HG02870 (cell line): ENCODE measurements around the gene LAMB4.

Experiments used
- ATAC-seq: cut with Tn5 transposase; IDR thresholded peaks from one replicate; pipeline ENCODE4 v1.9.1; 2021; ENCODE audit warnings: mild to moderate bottlenecking, moderate library complexity; ENCODE audit not compliant: unreplicated experiment

Gene LAMB4, protein sequence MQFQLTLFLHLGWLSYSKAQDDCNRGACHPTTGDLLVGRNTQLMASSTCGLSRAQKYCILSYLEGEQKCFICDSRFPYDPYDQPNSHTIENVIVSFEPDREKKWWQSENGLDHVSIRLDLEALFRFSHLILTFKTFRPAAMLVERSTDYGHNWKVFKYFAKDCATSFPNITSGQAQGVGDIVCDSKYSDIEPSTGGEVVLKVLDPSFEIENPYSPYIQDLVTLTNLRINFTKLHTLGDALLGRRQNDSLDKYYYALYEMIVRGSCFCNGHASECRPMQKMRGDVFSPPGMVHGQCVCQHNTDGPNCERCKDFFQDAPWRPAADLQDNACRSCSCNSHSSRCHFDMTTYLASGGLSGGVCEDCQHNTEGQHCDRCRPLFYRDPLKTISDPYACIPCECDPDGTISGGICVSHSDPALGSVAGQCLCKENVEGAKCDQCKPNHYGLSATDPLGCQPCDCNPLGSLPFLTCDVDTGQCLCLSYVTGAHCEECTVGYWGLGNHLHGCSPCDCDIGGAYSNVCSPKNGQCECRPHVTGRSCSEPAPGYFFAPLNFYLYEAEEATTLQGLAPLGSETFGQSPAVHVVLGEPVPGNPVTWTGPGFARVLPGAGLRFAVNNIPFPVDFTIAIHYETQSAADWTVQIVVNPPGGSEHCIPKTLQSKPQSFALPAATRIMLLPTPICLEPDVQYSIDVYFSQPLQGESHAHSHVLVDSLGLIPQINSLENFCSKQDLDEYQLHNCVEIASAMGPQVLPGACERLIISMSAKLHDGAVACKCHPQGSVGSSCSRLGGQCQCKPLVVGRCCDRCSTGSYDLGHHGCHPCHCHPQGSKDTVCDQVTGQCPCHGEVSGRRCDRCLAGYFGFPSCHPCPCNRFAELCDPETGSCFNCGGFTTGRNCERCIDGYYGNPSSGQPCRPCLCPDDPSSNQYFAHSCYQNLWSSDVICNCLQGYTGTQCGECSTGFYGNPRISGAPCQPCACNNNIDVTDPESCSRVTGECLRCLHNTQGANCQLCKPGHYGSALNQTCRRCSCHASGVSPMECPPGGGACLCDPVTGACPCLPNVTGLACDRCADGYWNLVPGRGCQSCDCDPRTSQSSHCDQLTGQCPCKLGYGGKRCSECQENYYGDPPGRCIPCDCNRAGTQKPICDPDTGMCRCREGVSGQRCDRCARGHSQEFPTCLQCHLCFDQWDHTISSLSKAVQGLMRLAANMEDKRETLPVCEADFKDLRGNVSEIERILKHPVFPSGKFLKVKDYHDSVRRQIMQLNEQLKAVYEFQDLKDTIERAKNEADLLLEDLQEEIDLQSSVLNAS (N-terminal part only)

DNA sequence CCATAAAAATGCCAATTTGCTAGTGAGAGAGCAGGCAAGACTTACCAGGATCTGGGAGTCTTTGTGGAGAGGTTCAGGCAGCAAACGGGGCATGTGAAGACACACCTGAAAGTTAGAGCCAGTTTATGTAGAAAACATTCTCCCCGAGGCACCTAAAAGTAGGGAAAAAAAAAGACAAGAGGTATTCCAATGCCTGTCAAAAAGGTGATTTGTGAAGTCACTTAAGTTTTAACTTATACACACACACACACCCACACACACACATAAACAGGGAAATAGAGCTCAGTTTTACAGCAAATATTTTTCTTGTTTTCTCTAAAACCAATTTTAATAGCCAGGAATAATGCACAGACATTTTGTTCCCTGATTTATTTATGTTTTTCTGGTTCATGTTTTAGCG, at the start of gene LAMB4:
LAMB4 (minus strand) TSS at position 101 of the 400 bp plus-strand sequence. CDS start 7,197 bp downstream, outside the sequence.
- ATAC-seq: no peak

DNA sequence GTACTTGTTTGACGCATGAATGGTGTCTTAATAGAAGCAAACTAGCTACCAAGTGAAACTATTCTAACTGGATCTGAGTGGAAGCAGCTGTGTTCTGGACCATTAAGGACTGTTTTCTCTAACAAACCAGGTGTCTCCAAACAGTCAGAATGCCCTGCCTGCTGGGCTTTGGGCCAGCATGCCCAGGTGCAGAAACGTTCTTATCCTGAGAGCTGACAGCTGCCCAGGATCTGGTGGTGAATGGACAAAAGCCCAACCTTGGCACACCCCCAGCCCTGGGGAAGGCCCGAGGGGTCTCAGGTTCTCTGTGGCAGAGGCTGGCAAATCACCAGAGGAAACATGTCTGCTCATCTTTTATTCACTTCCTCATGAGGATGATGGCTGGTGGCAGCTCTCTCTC, 48.2 kb upstream of the LAMB4 start:
- no peak for ATAC-seq

DNA sequence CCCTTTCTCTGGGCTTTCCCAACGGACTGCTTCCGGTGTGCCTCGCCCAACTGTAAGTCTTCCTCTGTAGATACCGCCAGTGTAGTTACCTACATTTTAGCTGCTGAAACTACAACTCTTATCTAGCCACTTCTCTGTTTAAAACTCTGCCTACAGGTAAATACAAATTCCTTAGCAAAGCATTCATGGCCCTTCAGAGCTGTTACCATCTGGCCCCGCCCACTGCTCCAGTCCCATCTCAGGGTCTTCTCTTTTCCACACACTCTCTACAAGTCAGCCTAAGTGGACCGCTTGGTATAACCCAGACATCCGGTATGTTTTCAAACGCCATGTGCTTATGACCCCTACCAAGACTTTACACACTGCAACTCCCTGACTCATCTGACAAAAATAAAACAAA, 41.0 kb upstream of the LAMB4 start:
- ATAC-seq: no peak

DNA sequence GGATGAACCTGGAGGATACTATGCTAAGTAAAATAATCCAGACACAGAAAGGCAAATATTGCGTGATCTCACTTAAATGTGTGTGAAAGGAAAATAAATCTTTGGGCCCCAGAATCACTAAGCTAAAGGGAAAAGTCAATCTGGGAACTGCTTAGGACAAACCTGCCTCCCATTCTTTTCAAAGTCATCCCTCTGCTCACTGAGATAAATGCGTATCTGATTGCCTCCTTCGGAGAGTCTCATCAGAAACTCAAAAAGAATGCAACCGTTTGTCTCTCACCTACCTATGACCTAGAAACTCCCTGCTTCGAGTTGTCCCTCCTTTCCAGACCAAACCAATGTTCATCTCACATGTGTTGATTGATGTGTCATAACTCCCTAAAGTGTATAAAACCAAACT, 40.1 kb upstream of the LAMB4 start:
- ATAC-seq: no peak

DNA sequence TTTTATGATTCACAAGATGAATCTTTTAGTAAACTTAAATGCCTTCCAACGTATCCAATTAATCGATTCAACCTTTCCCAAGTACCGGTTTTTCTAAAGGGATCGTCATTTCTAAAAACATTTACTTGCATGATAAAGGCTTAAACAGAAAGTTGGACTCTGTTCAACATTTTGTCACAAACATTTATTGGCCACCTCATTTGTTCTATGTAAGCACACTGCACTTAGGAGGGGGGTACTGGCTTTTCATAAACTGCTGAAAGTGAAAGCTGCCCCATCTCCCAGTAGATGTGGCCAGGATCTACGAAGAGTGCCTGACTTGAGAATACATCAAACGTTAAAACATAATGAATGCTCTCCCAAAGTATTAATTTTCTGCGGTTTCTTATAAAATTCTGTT, 37.3 kb upstream of the LAMB4 start:
- ATAC-seq: no peak

DNA sequence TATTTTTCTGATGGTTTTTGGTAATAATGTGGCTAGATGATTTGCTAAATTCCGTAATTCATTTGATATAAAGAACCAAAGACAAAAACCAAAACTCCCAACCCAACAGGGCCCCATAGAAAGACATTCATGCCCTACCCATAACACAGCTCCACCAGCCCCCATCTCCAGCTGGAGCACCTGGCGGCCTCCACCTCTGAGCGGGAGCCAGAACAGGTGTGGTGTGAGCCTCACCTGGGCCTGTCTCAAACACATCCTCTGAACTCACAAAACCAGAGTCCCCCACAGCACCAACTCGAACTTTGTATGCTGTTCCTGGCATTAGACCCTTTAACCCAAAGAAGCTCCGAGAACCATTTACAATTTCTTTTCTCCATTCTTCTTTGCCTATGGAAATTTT, 36.5 kb upstream of the LAMB4 start:
- no peak for ATAC-seq

DNA sequence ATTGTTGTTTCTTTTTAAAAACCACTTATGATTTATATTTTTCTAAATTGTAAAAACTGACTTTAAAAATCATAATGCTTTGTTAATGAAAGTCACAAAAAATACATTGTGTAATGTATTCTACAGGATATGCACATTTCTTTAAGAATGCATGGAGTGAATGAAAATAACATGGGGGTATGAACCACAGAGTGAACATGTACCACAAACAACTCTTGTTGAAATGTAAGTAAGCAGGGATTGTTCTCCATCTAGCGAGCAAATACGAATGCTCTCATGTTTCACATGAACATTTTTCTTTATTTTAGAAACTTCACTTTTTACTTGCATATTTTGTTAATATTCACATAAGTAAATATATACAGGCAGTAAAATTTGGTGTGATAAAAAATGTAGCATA, 35.6 kb upstream of the LAMB4 start:
- no peak for ATAC-seq

DNA sequence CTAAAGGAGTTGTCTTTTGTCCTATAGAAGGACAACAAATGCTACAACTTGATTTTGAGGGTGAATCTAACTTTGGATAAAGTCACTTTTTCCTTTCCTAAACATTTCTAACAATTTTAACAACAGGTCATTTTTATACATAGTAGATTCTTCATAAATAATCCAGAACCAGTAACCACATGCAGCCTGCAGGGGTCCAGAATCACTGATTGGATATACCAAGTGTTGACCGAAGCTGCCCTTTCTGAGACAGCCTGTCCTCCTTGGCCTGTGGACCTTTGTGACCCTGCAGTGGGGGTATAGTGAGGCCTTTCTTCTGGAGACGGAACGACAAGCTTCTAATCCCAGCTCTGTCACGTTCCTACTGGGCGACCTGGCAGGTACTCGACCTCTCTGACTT, 34.8 kb upstream of the LAMB4 start:
- ATAC-seq: no peak

DNA sequence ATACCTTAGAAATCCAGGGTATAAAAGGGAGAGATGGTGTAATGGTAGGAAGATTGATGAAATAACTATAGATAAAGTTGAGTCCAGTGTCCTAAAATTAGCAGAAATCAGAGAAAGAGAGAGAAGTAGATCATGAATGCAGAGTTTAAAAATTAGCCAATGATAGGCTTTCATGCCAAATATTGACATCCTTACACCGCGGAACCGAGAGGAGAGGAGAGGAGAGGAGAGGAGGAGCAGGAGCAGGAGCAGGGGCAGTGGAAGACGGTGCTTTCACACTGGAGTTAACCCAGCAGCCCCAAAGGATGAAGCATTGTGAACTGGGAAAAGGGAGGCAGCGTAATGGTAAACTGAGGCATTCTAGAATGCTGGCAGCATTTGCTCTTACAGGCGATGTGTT, 34.2 kb upstream of the LAMB4 start:
- ATAC-seq: no peak

DNA sequence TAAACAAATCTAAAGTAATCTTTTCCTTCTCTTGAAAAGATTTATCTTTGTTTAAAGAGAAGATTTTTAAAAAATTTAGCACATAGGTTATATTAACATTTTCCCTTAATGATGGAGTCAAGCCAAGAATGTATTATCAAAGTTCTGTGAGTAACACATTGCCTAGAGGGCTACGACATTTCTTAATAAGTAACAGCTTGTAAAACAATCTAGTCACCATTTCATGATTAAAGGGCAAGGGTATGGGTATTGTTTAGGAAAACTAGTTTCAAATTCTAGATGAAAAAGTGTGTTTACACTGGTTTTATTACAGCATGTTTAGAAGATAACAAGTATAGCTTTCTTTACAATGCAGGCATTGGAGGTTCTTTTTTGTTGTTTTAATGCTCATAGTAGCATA, 28.6 kb upstream of the LAMB4 start:
- no peak for ATAC-seq

DNA sequence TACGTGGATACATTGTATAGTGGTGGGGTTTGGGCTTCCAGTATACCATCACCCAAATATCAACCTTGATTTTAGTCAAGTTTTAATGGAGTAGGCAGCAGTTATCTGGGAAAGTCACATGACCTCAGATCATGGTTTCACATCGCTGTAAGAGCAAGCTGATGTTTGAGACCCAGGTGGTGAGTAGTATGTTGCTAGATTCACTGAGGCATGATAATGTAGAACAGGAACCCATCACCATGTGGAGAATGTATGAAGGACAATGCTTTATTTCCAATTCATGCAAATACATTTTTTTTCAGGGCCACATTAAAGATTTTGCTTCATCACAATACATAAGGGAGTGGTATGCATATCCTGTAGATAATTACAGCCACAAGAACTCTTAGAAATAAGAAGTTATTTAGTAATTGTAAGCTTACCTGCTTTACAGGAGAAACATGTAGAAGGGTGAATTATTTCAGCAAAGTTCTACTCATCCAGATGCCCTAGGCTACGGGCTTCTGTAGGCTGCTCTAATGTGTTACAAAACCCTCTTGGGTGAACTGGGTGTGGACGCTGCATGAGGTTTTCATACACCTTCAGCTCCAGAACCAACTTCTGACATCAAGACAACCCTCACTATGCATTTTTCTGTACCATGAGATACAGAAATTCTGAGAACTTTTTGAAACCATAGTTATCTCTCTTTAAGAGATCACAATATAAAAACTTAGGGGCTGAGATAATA, 27.6 kb upstream of the LAMB4 start:
- ATAC-seq: no peak

DNA sequence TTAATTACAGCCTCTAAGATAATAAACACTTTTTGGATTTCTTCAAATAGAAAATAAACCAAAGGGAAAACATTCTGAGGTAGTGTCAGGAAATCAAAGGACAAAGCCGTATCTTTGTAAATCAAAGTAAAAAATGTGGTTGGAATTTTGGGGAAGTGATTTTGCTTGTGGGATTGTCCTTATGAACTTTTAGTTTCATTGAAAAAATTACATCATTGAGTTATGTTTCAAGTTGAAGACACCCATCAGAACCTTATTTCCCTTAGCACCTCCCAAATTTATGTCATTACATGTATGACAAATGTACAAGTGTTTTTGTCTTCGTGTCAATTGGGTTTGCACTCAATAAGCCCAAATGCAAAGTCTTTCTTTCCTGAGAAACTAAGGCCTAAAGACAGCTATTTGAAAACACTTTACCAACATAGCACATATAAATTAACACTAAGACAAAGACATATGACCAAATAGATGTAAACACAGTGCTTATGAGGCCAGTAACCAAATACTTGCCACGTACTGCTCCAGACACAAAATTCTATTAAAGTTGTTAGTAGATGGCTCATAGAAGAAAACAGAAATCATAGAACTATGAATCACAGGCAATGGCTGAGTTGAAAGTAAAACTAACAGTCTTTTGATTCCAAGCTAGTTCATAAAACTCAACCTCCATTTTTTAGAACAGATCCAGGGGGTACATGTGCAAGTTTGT, 26.9 kb upstream of the LAMB4 start:
- no peak for ATAC-seq

DNA sequence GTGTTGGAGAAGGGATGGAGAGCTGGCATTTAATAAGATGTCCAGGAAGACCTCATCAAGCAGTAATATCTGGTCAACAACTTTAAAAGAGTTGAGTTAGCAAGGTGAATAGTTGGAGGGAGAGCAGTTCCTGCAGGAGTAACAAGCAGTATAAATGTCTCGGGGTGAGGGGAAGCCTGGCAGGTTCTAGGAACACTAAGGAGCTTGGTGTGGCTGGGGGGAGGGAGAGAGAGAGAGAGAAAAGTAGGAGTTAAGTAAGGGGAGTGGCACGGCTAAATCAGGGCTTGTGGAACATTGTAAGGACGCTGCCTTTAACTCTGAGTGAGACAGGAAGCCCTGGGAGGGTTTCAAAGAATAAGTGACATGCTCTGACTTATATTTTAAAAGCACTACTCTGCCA, 22.0 kb upstream of the LAMB4 start:
- ATAC-seq: no peak

DNA sequence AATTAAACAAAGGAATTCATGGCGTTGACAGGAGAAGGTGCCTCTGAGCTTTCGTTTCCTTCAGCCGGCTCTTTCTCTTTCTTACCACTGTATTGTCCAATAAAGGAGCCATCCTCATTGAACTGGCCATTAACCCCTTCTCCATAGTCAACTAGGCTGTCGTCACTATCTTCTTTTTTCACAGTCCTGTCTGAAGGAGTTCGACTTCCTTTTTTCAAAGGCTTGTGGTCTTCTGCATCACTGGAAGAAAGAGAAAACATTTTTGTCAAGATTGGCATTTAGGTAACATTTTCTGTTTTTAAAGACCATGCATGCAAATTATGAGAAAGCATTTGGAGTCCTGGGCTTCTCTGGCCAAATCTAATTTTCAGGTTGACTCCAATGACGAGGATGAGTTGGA, 19.7 kb upstream of the LAMB4 start:
- ATAC-seq: no peak

DNA sequence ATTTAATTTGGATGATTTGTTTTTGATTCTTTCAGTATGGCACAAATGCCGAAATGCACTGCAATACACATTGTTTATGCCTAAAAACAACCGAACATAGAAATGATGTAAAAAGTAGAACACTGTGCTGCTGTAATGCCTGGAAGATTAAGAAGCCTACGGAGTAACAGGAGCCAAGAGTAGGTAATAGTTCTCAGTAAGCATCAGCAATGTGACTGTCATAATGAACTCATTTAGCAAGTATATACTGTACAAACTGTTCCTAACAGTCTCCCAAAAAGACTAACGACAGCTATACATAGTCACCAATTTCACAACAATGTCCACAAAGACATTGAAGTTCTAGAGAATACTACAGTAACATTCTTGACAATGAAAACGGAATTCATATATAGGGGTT, 19.0 kb upstream of the LAMB4 start:
- ATAC-seq: no peak

DNA sequence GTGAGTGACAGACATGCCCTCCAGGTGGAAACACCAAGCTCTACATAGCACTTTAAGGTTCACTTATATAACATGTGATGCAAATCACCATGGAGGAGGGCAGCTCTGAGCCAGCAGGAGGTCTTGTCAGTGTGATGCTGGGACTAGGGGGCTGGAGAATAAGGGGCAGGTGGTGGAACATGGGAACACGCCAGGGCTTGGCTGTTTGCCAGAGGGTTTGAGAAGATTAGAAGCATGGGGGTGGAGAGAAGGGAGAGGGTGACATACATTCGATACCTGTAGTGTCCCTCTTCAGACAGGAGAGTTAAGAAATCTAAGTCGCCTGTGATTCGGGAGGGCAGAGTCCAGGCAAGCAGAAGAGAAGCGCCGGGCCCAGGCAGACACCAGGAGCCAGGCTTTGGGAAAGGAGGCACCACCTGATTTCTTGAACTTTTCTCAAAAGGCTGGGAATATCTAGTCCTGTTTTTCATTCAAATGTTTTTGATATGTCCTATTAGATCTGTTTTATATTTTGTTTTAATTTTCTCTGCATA, 16.9 kb upstream of the LAMB4 start:
- no peak for ATAC-seq

DNA sequence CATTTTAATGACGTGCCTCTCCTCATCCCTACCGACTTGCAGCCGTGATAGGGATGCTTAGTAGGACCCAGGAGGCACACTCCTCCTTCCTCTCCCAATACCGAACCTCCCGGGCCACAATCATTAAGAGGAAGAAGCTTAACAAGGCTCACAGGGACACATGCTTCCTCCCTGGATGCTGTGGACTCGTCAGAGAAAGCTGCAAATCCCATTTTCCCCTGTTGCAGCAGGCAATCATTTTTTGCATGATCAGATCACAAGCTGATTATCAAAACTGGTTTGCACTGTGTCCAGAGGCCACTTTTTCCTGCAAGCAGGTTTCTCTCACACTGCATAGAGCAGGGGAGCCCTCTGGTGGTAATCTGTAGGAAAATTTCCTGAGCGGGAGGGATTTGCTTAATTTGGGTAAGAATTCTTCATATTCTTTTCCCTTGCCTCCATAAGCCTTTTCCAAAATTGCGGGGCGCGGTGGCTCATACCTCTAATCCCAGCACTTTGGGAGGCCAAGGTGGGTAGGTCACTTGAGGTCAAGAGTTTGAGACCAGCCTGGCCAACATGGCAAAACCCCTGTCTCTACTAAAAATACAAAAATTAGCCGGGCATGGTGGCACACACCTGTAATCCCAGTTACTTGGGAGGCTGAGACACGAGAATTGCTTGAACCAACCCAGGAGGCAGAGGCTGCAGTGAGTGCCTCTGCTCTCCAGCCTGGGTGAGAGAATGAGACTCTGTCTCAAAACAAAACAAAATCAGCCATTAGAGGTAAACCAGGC, 16.1 kb upstream of the LAMB4 start:
- no peak for ATAC-seq

DNA sequence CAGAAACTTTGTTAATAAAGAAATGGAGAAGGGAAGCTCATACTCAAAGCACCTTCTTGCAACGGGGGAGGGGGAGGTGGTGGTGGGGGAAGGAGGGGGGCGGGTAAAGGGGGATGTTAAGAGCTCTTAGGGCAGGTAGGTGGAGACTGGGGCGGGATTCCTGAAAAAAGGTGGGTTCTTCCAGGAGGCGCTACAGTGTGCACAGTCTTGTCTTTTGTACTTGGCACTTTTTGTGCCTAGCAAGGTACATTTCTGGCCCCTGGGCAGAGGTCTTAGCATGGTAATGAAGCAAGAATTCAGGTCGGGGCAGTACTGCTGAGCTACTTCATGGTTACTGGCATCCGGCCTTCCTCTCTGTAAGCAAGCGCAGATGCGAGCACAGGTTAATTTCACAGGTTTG, 15.2 kb upstream of the LAMB4 start:
- ATAC-seq: no peak

DNA sequence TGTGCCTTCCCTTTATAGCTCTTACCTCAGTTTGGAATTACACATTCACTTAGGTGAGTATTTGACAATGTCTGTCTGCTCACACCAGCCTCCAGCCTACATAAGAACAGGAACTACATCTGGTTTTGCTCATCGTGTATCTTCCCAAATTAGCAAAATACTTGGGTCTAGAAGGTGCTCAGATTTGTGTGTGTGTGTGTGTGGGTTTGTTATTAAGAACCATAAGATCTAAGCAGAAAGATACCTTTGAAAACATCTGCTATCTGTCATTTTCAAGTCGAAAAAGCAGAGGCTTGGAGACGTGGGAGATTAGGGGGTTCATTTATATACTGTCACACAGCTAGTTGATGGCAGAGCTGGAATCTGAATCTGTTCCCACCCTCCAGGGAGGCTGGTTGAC, 14.8 kb upstream of the LAMB4 start:
- no peak for ATAC-seq
